ENCODE data around the gene MYL7.

DNA sequence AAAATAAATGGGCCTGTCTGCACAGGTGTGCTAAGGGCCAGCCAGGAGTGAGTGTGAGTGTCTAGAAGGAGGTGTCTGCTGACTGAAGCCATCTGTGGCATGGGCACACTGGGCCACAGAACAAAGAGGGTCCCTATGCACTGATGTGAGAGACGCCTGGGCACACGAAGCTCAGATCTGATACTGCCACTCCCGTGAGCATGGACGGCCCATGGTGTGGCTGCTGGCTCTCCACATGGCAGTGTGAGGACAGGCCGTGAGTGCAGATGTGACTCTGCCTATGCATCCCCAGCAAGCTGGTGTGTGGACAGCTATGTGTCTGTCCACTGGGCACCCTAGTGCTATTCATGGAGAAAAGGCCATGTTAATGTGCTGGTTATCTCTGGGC, 12.8 kb upstream of the MYL7 start:
- TF ChIP-seq, protein P1, sequence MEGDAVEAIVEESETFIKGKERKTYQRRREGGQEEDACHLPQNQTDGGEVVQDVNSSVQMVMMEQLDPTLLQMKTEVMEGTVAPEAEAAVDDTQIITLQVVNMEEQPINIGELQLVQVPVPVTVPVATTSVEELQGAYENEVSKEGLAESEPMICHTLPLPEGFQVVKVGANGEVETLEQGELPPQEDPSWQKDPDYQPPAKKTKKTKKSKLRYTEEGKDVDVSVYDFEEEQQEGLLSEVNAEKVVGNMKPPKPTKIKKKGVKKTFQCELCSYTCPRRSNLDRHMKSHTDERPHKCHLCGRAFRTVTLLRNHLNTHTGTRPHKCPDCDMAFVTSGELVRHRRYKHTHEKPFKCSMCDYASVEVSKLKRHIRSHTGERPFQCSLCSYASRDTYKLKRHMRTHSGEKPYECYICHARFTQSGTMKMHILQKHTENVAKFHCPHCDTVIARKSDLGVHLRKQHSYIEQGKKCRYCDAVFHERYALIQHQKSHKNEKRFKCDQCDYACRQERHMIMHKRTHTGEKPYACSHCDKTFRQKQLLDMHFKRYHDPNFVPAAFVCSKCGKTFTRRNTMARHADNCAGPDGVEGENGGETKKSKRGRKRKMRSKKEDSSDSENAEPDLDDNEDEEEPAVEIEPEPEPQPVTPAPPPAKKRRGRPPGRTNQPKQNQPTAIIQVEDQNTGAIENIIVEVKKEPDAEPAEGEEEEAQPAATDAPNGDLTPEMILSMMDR (conservative IDR thresholded peaks at IDR 0.05 in 1 of 2, IDR thresholded peaks at IDR 0.05 in 1 of 2; ENCODE audit: low read depth in 1 of 2, low read length in 2 of 2): no peak
- no peak for TF ChIP-seq EZH2 (IDR thresholded peaks at IDR 0.05; ENCODE audit: low read length, missing control alignments)

All from fibroblast of lung (primary cell).